ENCODE data around the gene CDH8.

GRCh38 chr16:61885343-61885742 is 150.9 kb downstream of the CDH8 start:
- no peak for TF ChIP-seq RAD21 (conservative IDR thresholded peaks at IDR 0.05 in 1 of 2, IDR thresholded peaks at IDR 0.05 in 1 of 2)
- TF ChIP-seq HMGXB4 (CRISPR knock-in tag; IDR thresholded peaks at IDR 0.05; ENCODE audit: borderline replicate concordance): no peak
